Stimulated activated naive CD8-positive, alpha-beta T cell treated with anti-CD3 and anti-CD28 coated beads, Interleukin-15, Interleukin-2, amounts not matched to agents 100 ng/mL and 50 ng/mL, for 24 hours (primary cell): ENCODE results near the gene MAGI2.

Experiments
- H3K27ac Mint-ChIP-seq: one replicate; pipeline ENCODE4 v1.8.0; 2021; ENCODE audit warnings: mild to moderate bottlenecking, mixed read lengths
- H3K27me3 Mint-ChIP-seq: one replicate; pipeline ENCODE4 v1.8.0; 2021; ENCODE audit warnings: mixed read lengths
- H3K36me3 Mint-ChIP-seq: one replicate; pipeline ENCODE4 v1.8.0; 2021; ENCODE audit warnings: low read depth, mixed read lengths
- H3K4me1 Mint-ChIP-seq: one replicate; pipeline ENCODE4 v1.8.0; 2021; ENCODE audit warnings: low read depth, mixed read lengths
- H3K4me3 Mint-ChIP-seq: one replicate; pipeline ENCODE4 v1.8.0; 2021; ENCODE audit warnings: mild to moderate bottlenecking, mixed read lengths
- H3K9me3 Mint-ChIP-seq: one replicate; pipeline ENCODE4 v1.8.0; 2021; ENCODE audit warnings: mixed read lengths

Gene MAGI2

DNA sequence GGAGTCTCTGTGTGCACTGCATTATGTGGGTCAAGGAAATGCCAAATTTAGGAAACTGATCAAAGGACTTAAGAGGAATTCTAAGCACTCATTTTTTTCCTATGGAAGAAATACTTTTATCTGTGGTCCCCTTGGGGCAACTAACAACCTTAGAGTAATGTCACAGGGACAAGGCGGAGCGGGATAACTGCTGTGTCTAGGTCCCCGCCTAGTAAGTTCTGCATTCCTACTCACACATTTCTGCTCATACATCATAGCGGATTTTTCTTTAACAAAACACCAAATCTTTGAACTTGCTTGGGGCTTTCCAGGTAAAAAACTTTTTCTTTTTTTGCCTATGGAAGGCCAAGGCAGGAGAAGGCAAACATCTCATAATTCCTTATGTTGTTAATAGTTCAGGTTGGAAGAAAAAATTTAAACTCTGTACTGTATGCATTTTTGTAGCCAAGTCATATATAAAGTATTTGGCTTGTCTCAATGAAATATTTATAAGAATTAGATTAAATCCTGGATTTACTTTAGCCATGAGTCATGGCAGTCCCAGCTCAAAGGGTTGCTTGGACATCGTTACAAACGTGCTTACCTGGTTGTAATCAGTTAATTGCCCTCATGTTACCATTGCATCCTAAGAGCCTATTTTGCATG lies 1369.9 kb downstream of the MAGI2 start:
- H3K27ac Mint-ChIP-seq: no peak overlapping the region

GRCh38 chr7:78082556-78082955 lies 1370.9 kb downstream of the MAGI2 start:
- no peak overlapping the region for H3K4me3 Mint-ChIP-seq
- no peak overlapping the region for H3K27ac Mint-ChIP-seq
- no peaks in the 10 kb centered on the region for H3K36me3 Mint-ChIP-seq
- H3K27me3 Mint-ChIP-seq: peaks cover 14% of the 10 kb centered on the region
- no peaks in the 10 kb centered on the region for H3K9me3 Mint-ChIP-seq
- H3K4me1 Mint-ChIP-seq: no peaks in the 10 kb centered on the region

More for the DNA sequence above, 1369.9 kb downstream of the MAGI2 start:
- H3K36me3 Mint-ChIP-seq: no peaks in the 10 kb centered on the region
- peaks cover 15% of the 10 kb centered on the region for H3K27me3 Mint-ChIP-seq
- no peaks in the 10 kb centered on the region for H3K9me3 Mint-ChIP-seq
- no peaks in the 10 kb centered on the region for H3K4me1 Mint-ChIP-seq
- H3K4me3 Mint-ChIP-seq: no peak overlapping the region

DNA sequence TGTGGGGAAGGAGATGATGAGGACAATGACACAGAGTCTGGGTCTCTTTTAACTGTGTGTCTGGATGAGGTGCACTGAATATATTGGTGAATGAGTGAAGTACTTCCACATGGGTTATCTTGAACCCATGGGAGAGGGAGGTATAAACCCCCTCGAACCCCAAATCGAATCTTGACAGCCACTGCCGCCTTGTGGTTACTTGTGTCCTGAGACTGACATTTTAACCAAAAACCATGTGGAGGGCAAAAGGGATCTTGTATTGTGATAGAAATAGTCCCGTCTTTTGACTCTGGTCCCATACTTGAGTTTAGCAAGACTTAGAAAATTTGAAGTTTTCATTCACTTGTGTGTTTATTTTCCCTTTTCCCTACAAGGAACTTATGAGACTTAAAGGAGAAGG lies 1371.6 kb downstream of the MAGI2 start:
- Mint-ChIP-seq H3K4me1 (no peaks in the 10 kb centered on the region), H3K27me3 (peaks cover 12% of the 10 kb centered on the region), H3K9me3 (no peaks in the 10 kb centered on the region), H3K27ac (no peak overlapping the region), H3K4me3 (no peak overlapping the region), H3K36me3 (no peaks in the 10 kb centered on the region)

DNA sequence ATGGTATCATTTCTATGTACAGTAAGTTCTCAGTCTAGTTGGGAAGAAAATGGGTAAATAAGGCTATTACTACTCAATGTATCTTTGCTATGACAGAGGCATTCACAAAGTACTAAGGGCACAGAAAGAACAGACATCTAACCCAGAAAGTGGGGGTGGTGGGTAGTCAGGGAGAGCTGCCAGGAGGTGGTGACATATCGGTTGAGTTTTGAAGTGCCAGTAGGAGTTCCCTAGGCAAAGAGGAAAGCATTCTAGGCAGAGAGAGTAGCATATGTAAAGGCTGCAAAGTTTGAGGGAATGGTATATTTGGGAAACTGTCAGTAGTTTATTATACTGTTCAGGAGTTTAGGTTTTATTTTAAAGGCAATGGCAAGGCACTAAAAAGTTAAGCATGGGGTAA lies 1372.1 kb downstream of the MAGI2 start:
- Mint-ChIP-seq H3K4me3 (no peak overlapping the region), H3K27me3 (peaks cover 12% of the 10 kb centered on the region), H3K4me1 (no peaks in the 10 kb centered on the region), H3K36me3 (no peaks in the 10 kb centered on the region), H3K27ac (no peak overlapping the region), H3K9me3 (no peaks in the 10 kb centered on the region)

DNA sequence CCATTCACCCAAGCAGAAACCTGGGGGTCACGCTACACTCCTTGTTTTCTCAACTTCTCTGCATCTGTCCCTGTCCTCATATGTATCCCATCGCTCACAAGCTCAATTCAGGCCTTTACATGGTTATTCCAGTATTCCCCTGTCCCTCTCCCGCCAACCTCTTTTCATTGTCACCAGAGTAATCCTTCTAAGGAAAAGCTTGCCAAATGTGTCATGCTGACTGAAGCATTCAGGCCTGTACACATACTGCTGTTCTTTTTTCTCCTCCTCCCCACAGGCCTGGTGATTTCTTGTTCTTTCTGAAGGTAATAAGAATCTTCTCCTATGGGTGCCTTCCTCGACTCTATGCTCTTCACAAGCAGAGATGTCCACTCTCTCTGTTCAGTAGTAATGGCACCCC lies 1372.7 kb downstream of the MAGI2 start:
- Mint-ChIP-seq H3K4me1 (no peaks in the 10 kb centered on the region), H3K9me3 (no peaks in the 10 kb centered on the region), H3K27me3 (peaks cover 12% of the 10 kb centered on the region), H3K27ac (no peak overlapping the region), H3K36me3 (no peaks in the 10 kb centered on the region), H3K4me3 (no peak overlapping the region)

DNA sequence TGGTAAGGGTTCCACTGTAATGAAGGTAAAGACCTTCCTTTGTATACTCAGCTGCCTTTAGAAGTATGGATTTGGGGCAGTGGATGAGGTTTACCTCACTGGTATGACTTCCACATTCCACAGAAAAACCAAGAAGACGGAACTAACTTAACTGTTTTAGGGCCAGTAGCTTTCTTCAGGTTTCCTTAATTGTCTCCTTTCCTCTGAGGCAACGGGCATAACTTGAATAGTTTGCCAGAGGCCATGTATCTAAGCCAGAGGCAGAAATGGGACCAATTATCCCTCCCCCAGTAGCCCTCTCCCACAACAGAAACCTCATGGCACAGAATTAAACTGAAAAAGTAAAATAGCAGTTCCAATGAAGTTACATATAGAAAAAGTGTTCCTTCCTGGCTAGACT lies 1373.2 kb downstream of the MAGI2 start:
- H3K4me3 Mint-ChIP-seq: no peak overlapping the region
- H3K36me3 Mint-ChIP-seq: no peaks in the 10 kb centered on the region
- no peaks in the 10 kb centered on the region for H3K4me1 Mint-ChIP-seq
- peaks cover 12% of the 10 kb centered on the region for H3K27me3 Mint-ChIP-seq
- H3K27ac Mint-ChIP-seq: no peak overlapping the region
- H3K9me3 Mint-ChIP-seq: no peaks in the 10 kb centered on the region

DNA sequence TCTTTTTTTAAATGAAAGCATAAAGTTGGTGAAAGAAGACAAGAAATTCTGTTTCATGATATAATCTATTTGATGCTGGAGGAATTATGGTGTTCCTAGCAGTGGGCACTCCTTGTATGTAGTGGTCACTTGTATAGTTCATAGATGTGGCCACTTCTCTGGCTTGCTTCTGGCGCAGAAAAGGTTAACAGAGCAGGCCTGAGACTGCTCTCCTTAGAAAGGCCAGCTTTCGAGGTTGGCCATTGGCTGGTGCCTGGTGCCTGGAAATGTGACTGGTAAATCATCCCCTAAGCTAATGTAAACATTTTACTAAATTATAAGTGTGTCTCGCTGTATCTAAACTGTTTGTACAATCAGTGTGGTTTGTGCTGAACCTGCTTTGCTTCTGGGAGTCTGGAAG lies 1378.8 kb downstream of the MAGI2 start:
- Mint-ChIP-seq H3K4me3 (no peak overlapping the region), H3K9me3 (no peaks in the 10 kb centered on the region), H3K4me1 (no peaks in the 10 kb centered on the region), H3K27me3 (peaks cover 2% of the 10 kb centered on the region), H3K27ac (no peak overlapping the region), H3K36me3 (no peaks in the 10 kb centered on the region)

GRCh38 chr7:78073609-78074382 lies 1379.7 kb downstream of the MAGI2 start:
- no peaks in the 10 kb centered on the region for H3K27me3 Mint-ChIP-seq
- H3K36me3 Mint-ChIP-seq: no peaks in the 10 kb centered on the region
- no peaks in the 10 kb centered on the region for H3K9me3 Mint-ChIP-seq
- no peaks in the 10 kb centered on the region for H3K4me1 Mint-ChIP-seq
- no peak overlapping the region for H3K27ac Mint-ChIP-seq
- no peak overlapping the region for H3K4me3 Mint-ChIP-seq

DNA sequence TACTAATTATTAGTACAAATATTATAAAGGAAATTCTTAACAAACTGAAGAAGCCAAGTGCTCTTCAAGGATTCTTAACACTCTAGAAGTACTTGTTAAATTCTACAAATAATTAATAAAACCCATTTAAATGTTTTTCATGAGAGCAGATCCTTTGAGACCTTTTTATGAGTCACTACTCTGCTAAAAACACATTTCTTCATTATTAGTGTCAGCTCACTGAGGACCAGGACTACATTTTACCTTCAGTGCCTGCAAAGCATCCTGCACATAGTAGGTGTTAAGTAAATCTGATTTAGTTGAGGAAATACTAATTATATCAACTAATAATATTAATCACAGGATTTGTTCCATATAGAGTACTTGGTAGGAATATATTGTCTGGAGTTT lies 1381.3 kb downstream of the MAGI2 start:
- Mint-ChIP-seq H3K4me3 (no peak overlapping the region), H3K4me1 (no peaks in the 10 kb centered on the region), H3K27ac (no peak overlapping the region), H3K9me3 (no peaks in the 10 kb centered on the region), H3K27me3 (no peaks in the 10 kb centered on the region), H3K36me3 (no peaks in the 10 kb centered on the region)

DNA sequence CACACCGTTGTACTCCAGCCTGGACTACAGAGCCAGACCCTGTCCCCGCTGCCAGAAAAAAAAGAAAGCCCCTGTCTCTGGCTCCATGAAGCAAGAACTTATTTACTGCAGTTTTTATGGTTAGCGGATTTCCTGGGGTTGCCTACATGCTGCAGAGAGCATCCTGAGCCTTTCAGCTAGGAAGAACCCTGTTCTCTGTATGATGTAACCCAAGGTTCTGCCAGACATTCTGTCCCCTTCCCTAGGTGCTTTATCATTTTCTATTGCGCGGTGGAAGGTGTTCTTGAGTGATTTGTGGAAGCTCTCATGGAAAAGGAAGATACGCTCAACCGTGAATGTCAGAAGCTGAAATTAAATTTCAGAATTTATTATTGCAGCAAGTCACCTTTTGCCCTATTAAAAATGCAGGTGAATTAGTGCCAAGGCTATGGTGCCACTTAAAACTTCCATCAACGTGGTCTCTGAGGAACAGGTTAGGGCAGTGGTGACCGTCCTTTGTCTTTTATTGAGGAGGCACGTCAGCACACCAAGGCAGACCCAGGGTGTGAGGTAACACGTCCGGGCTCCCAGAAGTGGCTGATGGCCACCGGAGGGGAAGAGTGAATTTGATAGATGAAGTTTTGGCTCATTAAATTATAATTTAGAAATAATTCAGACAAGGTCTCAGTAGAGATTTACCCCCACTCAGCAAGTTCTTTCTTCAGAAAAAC lies 1381.8 kb downstream of the MAGI2 start:
- H3K4me1 Mint-ChIP-seq: no peaks in the 10 kb centered on the region
- no peak overlapping the region for H3K27ac Mint-ChIP-seq

GRCh38 chr7:78066599-78066998 lies 1386.9 kb downstream of the MAGI2 start:
- no peak overlapping the region for H3K4me3 Mint-ChIP-seq
- no peaks in the 10 kb centered on the region for H3K9me3 Mint-ChIP-seq
- H3K36me3 Mint-ChIP-seq: no peaks in the 10 kb centered on the region
- H3K4me1 Mint-ChIP-seq: no peaks in the 10 kb centered on the region
- H3K27ac Mint-ChIP-seq: no peak overlapping the region
- H3K27me3 Mint-ChIP-seq: peaks cover 8% of the 10 kb centered on the region

More for the DNA sequence above, 1381.8 kb downstream of the MAGI2 start:
- Mint-ChIP-seq H3K27me3 (no peaks in the 10 kb centered on the region), H3K4me3 (no peak overlapping the region), H3K9me3 (no peaks in the 10 kb centered on the region), H3K36me3 (no peaks in the 10 kb centered on the region)

GRCh38 chr7:78063758-78064157 lies 1389.7 kb downstream of the MAGI2 start:
- Mint-ChIP-seq H3K27ac (no peak overlapping the region), H3K4me1 (no peaks in the 10 kb centered on the region), H3K9me3 (no peaks in the 10 kb centered on the region), H3K4me3 (no peak overlapping the region), H3K27me3 (peaks cover 20% of the 10 kb centered on the region), H3K36me3 (no peaks in the 10 kb centered on the region)

DNA sequence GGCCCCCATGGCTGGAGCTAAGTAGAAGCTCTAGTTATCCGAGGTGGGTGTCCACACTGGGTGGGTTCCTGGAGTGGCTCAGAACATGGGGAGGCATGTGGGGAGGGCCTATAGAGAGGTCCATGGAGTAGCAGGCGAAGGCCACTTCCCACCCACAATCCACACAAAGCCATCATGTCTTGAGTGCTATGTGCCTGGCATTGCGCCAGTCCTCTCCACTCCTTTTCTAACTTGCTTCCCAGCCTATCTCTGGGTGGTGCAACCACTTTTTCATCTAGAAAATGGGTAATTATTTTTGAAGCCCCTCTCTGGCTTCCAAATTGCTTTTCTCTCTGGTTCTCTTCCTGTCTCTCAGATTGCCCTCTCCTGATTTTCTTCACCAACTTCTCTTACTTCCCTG lies 1391.3 kb downstream of the MAGI2 start:
- Mint-ChIP-seq H3K27me3 (peaks cover 27% of the 10 kb centered on the region), H3K4me3 (no peak overlapping the region), H3K27ac (no peak overlapping the region), H3K4me1 (no peaks in the 10 kb centered on the region), H3K9me3 (no peaks in the 10 kb centered on the region), H3K36me3 (no peaks in the 10 kb centered on the region)

GRCh38 chr7:78057571-78057970 lies 1395.9 kb downstream of the MAGI2 start:
- Mint-ChIP-seq H3K9me3 (no peaks in the 10 kb centered on the region), H3K27me3 (peaks cover 23% of the 10 kb centered on the region), H3K4me1 (no peaks in the 10 kb centered on the region), H3K27ac (no peak overlapping the region), H3K4me3 (no peak overlapping the region), H3K36me3 (no peaks in the 10 kb centered on the region)

DNA sequence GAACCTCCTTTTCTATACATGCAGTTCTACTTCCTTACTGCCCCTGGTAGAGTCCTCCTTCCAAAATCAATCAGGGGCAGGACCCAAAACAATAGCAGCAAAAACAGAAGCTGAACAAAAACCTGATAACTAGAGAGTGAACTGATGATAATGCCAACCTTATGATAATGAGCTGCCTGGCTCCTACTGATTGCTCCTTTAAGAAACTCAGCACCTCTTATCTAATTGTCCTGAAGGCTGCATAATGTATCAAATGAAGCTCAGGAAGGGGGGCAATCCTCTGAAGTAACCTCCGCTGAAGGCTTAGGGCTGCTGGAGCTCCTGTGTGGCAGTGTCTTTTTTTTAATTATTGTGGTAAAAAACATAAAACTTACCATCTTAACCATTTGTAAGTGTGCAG lies 1397.9 kb downstream of the MAGI2 start:
- Mint-ChIP-seq H3K9me3 (no peaks in the 10 kb centered on the region), H3K4me3 (no peak overlapping the region), H3K4me1 (no peaks in the 10 kb centered on the region), H3K27ac (no peak overlapping the region), H3K27me3 (peaks cover 19% of the 10 kb centered on the region), H3K36me3 (no peaks in the 10 kb centered on the region)
